ENCODE data around the gene TNFRSF14.

GRCh38 chr1:2601721-2602303 is 45.6 kb downstream of the TNFRSF14 start:
- TF ChIP-seq CTCF (conservative IDR thresholded peaks at IDR 0.05; ENCODE audit: low read depth, low read length): no peak
- no peak for TF ChIP-seq EZH2 (IDR thresholded peaks at IDR 0.05; ENCODE audit: low read length, unreplicated experiment)

Measured in PC-3 (cell line).